Suprapubic skin (tissue), 4 donors: ENCODE measurements around the gene ZBTB45.

ENCODE experiments used
- CTCF ChIP-seq, 2 donors: fragments of 200-600 bp in 1 of 2; fragments of 450-650 bp in 1 of 2; sonication (generic) in 1 of 2; IDR thresholded peaks; one replicate each; pipeline ENCODE4 v1.5.1; 2016 to 2019; ENCODE audit warnings: antibody characterized with exemption in 2 of 2, mild to moderate bottlenecking in 1 of 2, moderate library complexity in 1 of 2
- EP300 ChIP-seq: sonication (generic); formaldehyde crosslinking; IDR thresholded peaks from one replicate; pipeline ENCODE4 v1.6.1; 2017; ENCODE audit warnings: antibody characterized with exemption
- POLR2A ChIP-seq, 2 donors: fragments of 450-650 bp; IDR thresholded peaks; one replicate each; pipeline ENCODE4 v1.6.1; 2017; ENCODE audit warnings: antibody characterized with exemption in 2 of 2, mild to moderate bottlenecking in 2 of 2, moderate library complexity in 2 of 2
- POLR2AphosphoS5 ChIP-seq, 3 donors: sonication (generic); formaldehyde crosslinking; IDR thresholded peaks; one replicate each; pipeline ENCODE4 v1.6.1; 2017; ENCODE audit warnings: antibody characterized with exemption in 3 of 3

GRCh38 chr19:58556622-58557220, 37.1 kb upstream of the ZBTB45 start:
- TF ChIP-seq POLR2A (IDR thresholded peaks at IDR 0.05) (no peak), CTCF (IDR thresholded peaks at IDR 0.05) (no peak), EP300 (no peak), POLR2AphosphoS5 (IDR thresholded peaks at IDR 0.05) (no peak)
